Anterior cingulate cortex (tissue), 58 donors: Measurements from ENCODE around the gene CENPP.
"Not testable (repeated sequence)": the region's sequence is repeated elsewhere in the genome, so short reads cannot be mapped to it uniquely, and the experiment has no call there.

Experiments used
- DNase-seq, 58 donors: peaks; one replicate each; lab custom pipeline; 2025; lab: John Stamatoyannopoulos, UW

The CENPP gene

GRCh38 chr9:92608909-92609445 is 283.2 kb downstream of the CENPP start:
- DNase-seq = peak in 25 of 58 donors; percentile 10 to 62 (median 27)

- DNase-seq = no peak
These were observed 285.0 kb downstream of the CENPP start for GRCh38 chr9:92610470-92611420.

DNA sequence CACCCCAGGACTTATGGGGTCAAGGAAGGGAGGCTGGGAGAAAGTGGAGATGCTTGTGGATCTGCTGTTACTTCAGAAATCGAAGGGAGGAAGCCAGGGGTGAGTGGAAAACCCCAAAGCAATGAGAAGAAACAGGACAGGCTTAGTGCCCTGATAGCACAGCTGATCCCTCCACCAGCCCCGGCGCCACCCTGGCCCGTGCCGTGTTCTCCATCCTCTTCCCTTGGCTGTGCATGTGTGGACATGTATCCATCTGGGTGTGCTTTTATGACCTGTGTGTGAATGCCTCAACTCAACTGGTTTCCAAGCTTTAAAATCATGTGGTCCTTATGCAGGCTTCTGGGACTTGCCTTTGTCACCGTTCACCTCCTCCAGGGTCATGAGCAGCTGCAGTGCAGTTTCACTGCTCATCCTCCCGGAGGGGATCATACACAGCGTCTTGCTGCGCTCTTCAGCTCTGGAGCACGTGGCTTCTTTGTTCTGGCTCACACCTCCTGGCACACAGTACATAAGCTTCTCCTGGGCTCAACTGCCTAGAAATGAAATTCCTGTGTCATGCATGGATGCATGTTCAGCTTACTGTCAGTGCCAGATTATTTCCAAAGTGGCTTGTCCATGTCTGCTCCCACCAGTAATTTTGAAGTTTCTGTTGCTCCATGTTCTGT is 286.0 kb downstream of the CENPP start:
- no peak for DNase-seq

DNA sequence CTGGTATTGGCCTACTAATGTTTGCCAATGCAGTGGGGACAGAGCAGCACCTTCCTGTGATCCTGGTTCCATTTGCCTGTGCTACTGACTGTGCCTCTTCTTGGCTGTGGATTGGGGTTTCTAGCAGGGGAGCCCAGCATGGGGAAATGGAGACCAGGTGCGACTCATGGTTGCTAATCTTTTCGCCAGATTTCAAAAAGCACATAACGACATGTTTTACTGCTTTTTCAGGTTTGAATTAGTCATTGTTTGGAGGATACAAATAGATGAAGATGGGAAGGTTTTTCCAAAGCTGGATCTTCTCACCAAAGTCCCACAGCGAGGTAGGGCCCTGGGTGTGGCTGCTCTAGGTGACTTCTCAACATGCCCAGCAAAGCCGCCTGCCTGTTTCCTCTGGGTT is 286.5 kb downstream of the CENPP start:
- DNase-seq = no peak

DNA sequence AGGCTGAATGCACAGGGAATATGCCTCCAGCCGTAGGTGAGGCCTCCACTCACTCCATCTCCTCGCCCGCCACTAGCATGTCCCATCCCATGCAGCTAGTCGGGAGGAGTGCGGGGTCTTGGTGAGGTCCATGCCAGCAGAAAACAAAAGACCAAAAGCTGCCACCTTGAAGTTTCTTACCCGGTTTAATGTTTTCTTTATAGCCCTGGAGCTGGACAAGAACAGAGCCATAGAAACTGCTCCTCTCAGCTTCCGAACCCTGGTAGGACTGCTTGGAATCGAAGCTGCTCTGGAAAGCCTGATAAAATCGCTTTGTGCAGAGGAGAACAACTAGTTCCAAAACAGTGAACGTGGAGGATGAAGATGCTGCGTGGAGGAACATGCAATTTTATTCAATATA is 287.1 kb downstream of the CENPP start:
- peak in 1 of 58 donors; percentile 44 for DNase-seq

- no peak for DNase-seq
These were observed 287.7 kb downstream of the CENPP start for GRCh38 chr9:92613268-92614122.

DNA sequence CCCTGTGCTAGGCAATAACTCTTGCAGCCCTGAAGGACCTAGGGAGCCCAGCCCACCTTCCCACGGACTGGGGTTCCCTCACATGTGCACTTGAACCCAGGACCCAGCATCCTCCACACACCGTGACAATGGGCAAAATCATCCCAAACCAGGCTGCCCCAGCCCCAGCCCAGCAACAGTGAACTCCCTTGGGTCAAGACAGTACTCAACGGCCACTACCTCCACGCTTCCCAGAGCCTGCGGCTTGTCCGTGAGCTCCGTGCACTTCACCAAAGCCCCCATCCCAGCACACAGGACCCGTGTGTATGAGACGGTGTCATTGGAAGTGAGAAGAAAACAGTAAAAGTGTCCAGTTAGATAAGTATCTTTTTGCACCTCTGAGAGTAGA is 288.4 kb downstream of the CENPP start:
- DNase-seq = no peak

- DNase-seq = peak in 4 of 58 donors; percentile 12 to 25 (median 14)
These were observed 289.2 kb downstream of the CENPP start for GRCh38 chr9:92614763-92615461.

- no peak for DNase-seq
These were observed 290.0 kb downstream of the CENPP start for GRCh38 chr9:92615790-92616189.

DNA sequence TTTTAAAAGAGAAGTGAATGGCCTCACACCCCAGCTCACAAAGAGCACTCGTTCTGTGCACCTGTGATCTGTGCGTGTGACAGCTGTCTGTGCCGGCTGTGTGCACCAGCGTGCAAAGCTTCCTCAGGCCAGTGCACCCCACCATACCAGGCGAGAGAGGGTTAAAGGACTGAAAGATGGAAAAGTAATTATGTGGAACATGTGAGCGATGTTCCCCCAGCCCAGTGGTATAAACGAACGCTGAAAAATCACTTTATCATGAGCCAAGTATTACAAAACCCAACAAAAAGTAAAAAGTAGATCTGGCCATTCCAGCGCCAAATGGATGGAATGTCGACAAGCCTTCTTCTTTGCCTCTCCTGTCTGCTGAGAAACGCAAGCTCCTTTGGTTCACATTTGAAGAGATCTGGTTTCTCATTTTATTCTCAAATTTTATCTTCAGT is 290.5 kb downstream of the CENPP start:
- no peak for DNase-seq

DNA sequence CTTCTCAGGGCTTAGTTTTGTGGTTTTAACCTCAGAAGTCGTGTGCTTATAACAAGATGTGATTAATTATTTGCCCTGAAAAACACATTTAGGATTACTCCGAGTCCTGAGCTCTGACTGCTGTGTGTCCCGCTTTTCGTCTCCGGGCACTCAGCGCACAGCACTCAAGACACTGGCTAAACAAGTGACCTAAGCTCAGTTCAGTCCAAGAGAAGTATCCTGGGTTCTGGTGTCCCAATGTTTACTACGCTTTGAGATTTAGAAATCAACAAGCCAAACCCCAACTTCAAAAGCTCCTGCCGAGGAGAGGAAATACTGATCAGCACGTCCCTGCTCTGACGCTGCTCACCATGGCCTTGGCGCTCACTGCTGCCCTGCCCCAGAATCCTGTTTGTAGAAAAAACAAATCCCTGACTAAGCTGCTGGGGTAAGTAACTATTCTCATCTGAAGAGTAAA is 290.9 kb downstream of the CENPP start:
- no peak for DNase-seq

- DNase-seq = no peak
These were observed 291.6 kb downstream of the CENPP start for GRCh38 chr9:92617195-92617813.

- DNase-seq = no peak
These were observed 292.3 kb downstream of the CENPP start for GRCh38 chr9:92617951-92618510.

GRCh38 chr9:92618633-92619225 is 293.0 kb downstream of the CENPP start:
- no peak for DNase-seq

DNA sequence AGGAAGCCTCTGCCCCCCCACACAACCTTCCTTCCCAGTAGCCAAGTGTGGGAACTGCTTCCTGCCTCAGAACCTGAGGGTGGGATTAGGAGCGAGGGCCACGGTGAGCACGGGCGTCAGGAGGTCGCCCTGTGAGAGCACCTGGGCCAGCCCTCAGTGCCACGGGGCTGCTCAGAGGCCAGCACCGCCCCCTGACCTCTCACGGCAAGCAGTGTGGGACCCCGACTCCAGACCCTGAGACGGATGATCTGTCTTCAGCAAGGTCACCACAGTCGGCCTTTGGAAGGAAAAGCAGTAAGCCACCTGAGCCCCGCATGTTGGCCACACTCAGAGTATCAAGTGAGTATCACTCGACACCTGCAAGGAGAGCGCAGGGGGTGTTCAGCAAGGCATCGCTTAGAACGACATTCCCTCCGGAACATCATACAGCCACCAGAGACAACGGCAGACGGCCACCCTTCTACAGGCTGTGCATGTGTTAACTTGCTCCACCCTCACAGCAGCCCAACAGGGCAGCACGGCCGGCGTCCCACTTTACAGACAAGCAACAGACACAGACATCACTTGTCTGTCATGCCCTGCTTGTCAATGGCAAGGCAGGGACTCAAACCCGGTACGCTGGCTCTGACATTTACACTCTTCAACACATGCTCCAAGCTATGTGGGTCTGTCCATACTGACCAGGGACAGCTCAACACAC is 294.0 kb downstream of the CENPP start:
- no peak for DNase-seq

DNA sequence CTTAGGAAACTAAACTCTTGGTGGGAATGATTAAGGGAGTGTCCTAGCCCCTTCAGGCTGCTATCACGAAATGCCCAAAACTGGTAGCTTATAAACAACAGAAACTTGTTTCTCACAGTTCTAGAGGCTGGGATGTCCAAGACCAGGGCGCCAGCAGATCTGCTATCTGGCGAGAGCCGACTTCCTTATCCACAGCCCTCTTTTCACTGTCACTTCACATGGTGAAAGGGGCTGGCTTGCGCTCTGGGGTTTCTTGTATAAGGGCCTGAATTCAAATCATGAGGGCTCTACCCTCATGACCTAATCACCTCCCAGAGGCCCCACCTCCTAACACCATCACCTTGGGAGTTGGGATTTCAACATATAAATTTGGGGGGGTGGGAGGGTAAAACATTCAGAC is 295.1 kb downstream of the CENPP start:
- DNase-seq = no peak

DNA sequence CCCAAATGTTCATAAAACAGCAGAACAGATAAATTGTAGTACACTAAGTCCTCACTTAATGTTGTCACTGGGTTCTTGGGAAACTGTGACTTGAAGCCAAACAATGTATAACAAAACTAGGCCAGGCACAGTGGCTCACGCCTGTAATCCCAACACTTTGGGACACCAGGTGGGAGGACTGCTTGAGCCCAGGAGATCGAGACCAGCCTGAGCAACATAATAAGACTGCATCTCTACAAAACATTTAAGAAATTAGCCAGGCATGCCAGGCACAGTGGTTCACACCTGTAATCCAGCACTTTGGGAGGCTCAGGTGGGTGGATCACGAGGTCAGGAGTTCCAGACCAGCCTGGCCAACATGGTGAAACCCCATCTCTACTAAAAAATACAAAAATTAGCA is 298.2 kb downstream of the CENPP start:
- DNase-seq = not testable (repeated sequence)

- no peak for DNase-seq
These were observed 300.7 kb downstream of the CENPP start for GRCh38 chr9:92626484-92626883.
